Measurements from ENCODE around the gene RNF32.
"Not testable (repeated sequence)": the region's sequence is repeated elsewhere in the genome, so short reads cannot be mapped to it uniquely, and the experiment has no call there.

The RNF32 gene

GRCh38 chr7:156676263-156676662, 35.7 kb downstream of the RNF32 start:
- DNase-seq, result no peak

GRCh38 chr7:156677374-156678054, 36.9 kb downstream of the RNF32 start:
- DNase-seq, result no peak

DNA sequence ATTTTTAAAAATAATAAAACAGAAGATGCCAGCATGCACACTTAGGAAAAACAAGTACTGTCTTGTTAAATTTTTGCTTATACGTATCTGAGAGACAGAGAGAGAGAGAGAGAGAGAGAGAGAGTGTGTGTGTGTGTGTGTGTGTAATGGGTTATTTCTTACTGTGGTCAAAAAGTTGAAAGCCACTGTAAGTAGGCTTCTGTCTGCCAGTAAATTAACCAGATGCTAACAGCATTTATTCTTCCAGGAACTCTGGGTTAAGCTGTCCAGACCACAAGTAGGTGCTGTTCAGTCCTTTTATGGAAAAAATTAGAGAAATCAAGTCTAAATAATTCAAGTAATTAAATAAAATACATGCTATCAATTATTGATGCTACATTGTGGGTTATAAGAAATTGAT, 39.7 kb downstream of the RNF32 start:
- DNase-seq, result no peak

- no peak for DNase-seq
Measured at GRCh38 chr7:156682928-156683327, 42.4 kb downstream of the RNF32 start.

- no peak for DNase-seq
Measured at GRCh38 chr7:156684251-156684650, 43.7 kb downstream of the RNF32 start.

DNA sequence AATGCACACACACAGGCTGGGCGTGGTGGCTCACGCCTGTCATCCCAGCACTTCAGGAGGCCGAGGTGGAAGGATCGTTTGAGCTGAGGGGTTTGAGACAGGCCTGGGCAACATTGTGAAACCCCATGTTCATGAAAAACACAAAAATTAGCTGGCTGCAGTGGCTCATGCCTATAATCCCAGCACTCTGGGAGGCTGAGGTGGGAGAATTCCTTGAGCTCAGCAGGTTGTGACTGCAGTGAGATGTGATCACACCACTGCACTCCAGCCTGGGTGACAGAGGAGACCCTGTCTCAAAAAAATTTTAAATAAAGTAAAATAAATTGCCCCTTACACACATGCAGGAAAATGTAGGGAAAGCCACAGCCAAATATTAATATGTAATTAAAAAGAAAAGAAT, 44.1 kb downstream of the RNF32 start:
- DNase-seq, result no peak

GRCh38 chr7:156691764-156692163, 51.2 kb downstream of the RNF32 start:
- no peak for DNase-seq

DNA sequence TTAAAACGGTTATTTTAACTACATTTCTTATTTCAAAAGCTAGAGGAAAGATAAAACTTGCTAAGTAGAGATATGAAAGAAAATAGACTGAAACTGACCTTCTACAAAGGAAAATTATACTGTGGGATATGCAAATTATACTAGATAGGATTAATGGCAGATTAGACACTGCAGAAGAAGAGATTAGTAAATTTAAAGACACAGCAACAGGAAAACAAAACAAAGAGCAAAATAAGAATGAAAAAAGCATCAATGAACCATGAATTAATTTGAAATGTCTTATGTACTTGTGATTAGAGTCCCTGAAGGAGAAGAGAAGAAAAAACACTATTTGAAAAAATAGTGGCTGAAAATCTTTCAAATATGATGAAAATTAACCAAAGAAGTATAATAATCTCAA, 52.3 kb downstream of the RNF32 start:
- DNase-seq, result no peak

GRCh38 chr7:156693627-156694026, 53.1 kb downstream of the RNF32 start:
- DNase-seq, result no peak

- not testable (repeated sequence) for DNase-seq
Measured at GRCh38 chr7:156697283-156697682, 56.7 kb downstream of the RNF32 start.

GRCh38 chr7:156698512-156698911, 57.9 kb downstream of the RNF32 start:
- not testable (repeated sequence) for DNase-seq

- DNase-seq, result not testable (repeated sequence)
Measured at GRCh38 chr7:156701787-156702186, 61.2 kb downstream of the RNF32 start.

DNA sequence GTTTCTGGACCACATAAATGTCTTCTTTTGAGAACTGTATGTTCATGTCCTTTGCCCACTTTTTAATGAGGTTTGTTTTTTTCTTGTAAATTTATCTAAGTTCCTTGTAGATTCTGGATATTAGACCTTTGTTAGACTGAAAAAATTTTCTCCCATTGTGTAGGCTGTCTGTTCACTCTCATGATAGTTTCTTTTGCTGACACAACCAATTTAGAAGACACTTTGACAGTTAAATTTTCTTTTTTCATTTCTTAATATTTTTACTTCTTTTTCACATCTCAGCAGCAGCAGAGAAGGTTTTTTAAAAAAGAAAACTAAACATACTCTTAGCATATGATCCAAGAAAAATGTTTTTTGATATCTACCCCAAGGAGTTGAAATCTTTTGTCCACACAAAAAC, 61.8 kb downstream of the RNF32 start:
- DNase-seq, result no peak

- no peak for DNase-seq
Measured at GRCh38 chr7:156703209-156703608, 62.6 kb downstream of the RNF32 start.

DNA sequence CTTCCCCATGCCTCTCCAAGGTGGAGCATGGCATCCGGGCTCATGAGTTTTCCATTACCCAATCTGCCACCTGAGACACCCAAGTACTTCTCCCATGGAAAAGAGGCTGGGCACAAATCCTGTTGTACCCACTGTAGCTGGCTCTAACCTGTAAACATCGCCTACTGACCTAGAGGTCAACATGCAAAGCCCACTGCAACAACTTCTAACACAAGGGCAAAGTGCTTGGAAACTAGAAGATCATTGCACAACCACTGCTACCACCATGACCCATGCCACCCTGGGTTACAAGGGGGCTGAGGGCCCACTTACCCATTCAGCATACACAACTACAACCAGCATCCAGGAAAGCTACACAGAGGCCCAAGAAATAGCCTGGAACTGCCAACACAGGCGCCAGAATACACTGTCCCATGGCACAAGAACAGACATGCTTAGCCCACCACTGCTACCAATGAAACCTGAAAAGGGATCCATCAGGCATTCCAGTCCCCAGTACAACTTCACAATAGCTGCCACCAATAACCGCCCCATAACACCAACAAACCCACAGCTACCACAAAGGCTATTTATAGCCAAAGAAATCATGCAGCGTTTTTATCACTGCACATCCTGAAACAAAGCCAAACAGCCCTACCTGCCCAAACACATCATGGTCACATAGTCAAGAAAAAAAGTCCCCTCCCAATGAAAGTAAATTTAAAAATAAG, 63.4 kb downstream of the RNF32 start:
- no peak for DNase-seq

- DNase-seq, result no peak
Measured at GRCh38 chr7:156722043-156722826, 81.7 kb downstream of the RNF32 start.

GRCh38 chr7:156725073-156725472, 84.5 kb downstream of the RNF32 start:
- no peak for DNase-seq

DNA sequence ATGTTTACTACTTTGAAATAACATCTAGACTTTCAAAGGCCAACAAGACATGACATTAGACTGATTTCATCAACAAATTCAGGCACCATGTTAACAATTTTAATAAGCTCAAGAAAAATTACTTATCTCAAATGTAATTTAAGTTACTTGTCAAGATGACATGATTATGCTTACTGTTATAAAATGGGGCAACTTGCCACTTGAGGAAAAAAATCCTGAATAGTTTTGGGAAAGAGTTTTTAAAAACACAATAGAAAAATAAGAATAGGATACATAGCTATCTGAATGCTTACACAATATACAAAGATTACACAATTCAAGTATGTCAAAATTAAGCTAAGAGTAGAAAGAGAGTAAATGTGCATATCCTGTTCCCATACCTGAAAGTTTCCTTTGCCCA, 85.4 kb downstream of the RNF32 start:
- no peak for DNase-seq

All from activated CD4-positive, alpha-beta T cell treated with anti-CD3 and anti-CD28 coated beads, Interleukin-2, amount 50 U/mL, for 16 hours (primary cell).